Natural killer cell (primary cell): ENCODE data around the gene ADO. TPM values are rescaled to one million over a fixed set of nuclear protein-coding genes. Genes with fewer than 3 reads are reported as not detected.

Experiments
- ATAC-seq, 3 donors: fragments of 150-1000 bp in 2 of 3; fragments of 200-7000 bp in 1 of 3; cut with Tn5 transposase; 1 replicate in 1 of 3; 2 replicates in 2 of 3; pipeline ENCODE4 v1.10.0; 2021; ENCODE audit warnings: mild to moderate bottlenecking in 2 of 3, moderate library complexity in 2 of 3
- DNase-seq, 2 donors: peaks; one replicate each; pipeline versions ENCODE4 v3.0.0 to v3.0.0-alpha.2; 2013 to 2021; ENCODE audit warnings: mixed read lengths in 1 of 2
- H3K27ac ChIP-seq: one replicate; pipeline ENCODE4 v1.5.1; 2013; ENCODE audit warnings: mild to moderate bottlenecking, low read length
- H3K27me3 ChIP-seq: one replicate; pipeline ENCODE4 v1.6.1; 2013; ENCODE audit warnings: low read length; ENCODE audit not compliant: control insufficient read depth, insufficient read depth
- H3K36me3 ChIP-seq: one replicate; pipeline ENCODE4 v1.6.1; 2013; ENCODE audit warnings: low read length; ENCODE audit not compliant: control insufficient read depth, insufficient read depth
- H3K4me1 ChIP-seq: one replicate; pipeline ENCODE4 v1.6.1; 2013; ENCODE audit warnings: low read length; ENCODE audit not compliant: control insufficient read depth, insufficient read depth
- H3K4me3 ChIP-seq: one replicate; pipeline ENCODE4 v1.5.1; 2013; ENCODE audit warnings: low read length
- H3K9me3 ChIP-seq: one replicate; pipeline ENCODE4 v1.6.1; 2013; ENCODE audit warnings: low read length; ENCODE audit not compliant: control insufficient read depth, insufficient read depth
- H3K27ac Mint-ChIP-seq, 2 donors: one replicate each; pipeline ENCODE4 v1.8.0; 2022; ENCODE audit warnings: mild to moderate bottlenecking in 2 of 2, mixed read lengths in 2 of 2, moderate library complexity in 1 of 2
- H3K27me3 Mint-ChIP-seq, 2 donors: one replicate each; pipeline ENCODE4 v1.8.0; 2022; ENCODE audit warnings: low read depth in 2 of 2, mixed read lengths in 2 of 2
- H3K36me3 Mint-ChIP-seq: one replicate; pipeline ENCODE4 v1.8.0; 2022; ENCODE audit warnings: mixed read lengths
- H3K4me1 Mint-ChIP-seq, 2 donors: one replicate each; pipeline ENCODE4 v1.8.0; 2022; ENCODE audit warnings: mixed read lengths in 2 of 2
- H3K4me3 Mint-ChIP-seq: one replicate; pipeline ENCODE4 v1.8.0; 2022; ENCODE audit warnings: mild to moderate bottlenecking, moderate library complexity, mixed read lengths
- H3K9me3 Mint-ChIP-seq, 2 donors: one replicate each; pipeline ENCODE4 v1.8.0; 2022; ENCODE audit warnings: mixed read lengths in 2 of 2
- WGBS: methylation state at CpG from one replicate; pipeline ENCODE4 v1.1.7; 2013; ENCODE audit warnings: missing lambda C conversion rate; ENCODE audit not compliant: insufficient coverage; 5-methylcytosine and 5-hydroxymethylcytosine counted together
- intact Hi-C: fragments of 100-400 bp; cut with micrococcal nuclease; formaldehyde crosslinking; loops from one replicate; pipeline ENCODE4 v1.14.2; 2022
- total RNA-seq, 4 donors: library from RNA; stranded (reverse); fragments of 120-200 nt in 1 of 4; gene quantifications; one replicate each; pipeline versions ENCODE4 v1.2.3 to v1.2.4, GENCODE V29; 2013 to 2022
- TF ChIP-seq, protein P1 (sequence below): fragments of 200-600 bp; IDR thresholded peaks from one replicate; pipeline ENCODE4 v1.8.0; 2022; ENCODE audit warnings: antibody characterized with exemption

Gene ADO
- total RNA-seq, 3 donors from 2014 or later (not counting 1 experiment from before 2014, with no cell fraction given), result 13.6 to 17.1 (median 15.6) TPM

DNA sequence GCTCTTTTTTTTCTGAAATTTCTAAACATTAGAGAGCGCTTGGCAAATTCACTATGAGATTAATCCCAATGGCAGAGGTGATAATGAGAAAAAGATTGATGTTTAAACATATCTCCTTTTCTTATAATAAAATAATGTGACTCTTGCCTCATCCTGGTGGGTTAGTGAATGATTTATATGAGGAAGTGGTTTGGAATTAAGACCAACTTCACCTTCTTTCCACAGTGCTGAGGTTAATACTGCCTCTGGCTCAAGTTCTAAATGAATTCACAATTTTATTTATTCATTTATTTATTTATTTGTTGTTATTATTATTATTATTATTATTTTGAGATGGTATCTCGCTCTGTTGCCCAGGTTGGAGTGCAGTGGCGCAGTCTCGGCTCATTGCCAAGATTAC, 40.5 kb upstream of the ADO start:
- peaks cover 6 to 9% of the 10 kb centered on the region in 2 donors for H3K4me1 Mint-ChIP-seq
- Histone ChIP-seq H3K4me1 (peaks cover 12% of the 10 kb centered on the region), H3K36me3 (no peaks in the 10 kb centered on the region), H3K27ac (no peak overlapping the region), H3K4me3 (no peak overlapping the region), H3K9me3 (no peaks in the 10 kb centered on the region), H3K27me3 (no peaks in the 10 kb centered on the region)
- no peaks in the 10 kb centered on the region for H3K9me3 Mint-ChIP-seq
- no peaks in the 10 kb centered on the region for H3K36me3 Mint-ChIP-seq
- TF ChIP-seq, protein P1, sequence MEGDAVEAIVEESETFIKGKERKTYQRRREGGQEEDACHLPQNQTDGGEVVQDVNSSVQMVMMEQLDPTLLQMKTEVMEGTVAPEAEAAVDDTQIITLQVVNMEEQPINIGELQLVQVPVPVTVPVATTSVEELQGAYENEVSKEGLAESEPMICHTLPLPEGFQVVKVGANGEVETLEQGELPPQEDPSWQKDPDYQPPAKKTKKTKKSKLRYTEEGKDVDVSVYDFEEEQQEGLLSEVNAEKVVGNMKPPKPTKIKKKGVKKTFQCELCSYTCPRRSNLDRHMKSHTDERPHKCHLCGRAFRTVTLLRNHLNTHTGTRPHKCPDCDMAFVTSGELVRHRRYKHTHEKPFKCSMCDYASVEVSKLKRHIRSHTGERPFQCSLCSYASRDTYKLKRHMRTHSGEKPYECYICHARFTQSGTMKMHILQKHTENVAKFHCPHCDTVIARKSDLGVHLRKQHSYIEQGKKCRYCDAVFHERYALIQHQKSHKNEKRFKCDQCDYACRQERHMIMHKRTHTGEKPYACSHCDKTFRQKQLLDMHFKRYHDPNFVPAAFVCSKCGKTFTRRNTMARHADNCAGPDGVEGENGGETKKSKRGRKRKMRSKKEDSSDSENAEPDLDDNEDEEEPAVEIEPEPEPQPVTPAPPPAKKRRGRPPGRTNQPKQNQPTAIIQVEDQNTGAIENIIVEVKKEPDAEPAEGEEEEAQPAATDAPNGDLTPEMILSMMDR, result no peak
- no peak overlapping the region for H3K27ac Mint-ChIP-seq
- peaks cover 0 to 6% of the 10 kb centered on the region in 2 donors for H3K27me3 Mint-ChIP-seq
- no peak overlapping the region for H3K4me3 Mint-ChIP-seq
- ATAC-seq (no peak), DNase-seq (no peak)
- 95% methylated on average over 3 of the region's 4 CpGs for WGBS
- intact Hi-C loops, result no loop called here

GRCh38 chr10:62765726-62766125, 38.8 kb upstream of the ADO start:
- DNase-seq (no peak), ATAC-seq (no peak)
- H3K36me3 ChIP-seq, result no peaks in the 10 kb centered on the region
- no peak overlapping the region for H3K4me3 Mint-ChIP-seq
- no peaks in the 10 kb centered on the region for H3K27me3 ChIP-seq
- no peak overlapping the region for H3K4me3 ChIP-seq
- peaks cover 4% of the 10 kb centered on the region for H3K4me1 ChIP-seq
- H3K9me3 Mint-ChIP-seq, result no peaks in the 10 kb centered on the region
- H3K27me3 Mint-ChIP-seq, result peaks cover 0 to 6% of the 10 kb centered on the region in 2 donors
- TF ChIP-seq, protein P1, result no peak
- 51% methylated on average over 2 of the region's 2 CpGs for WGBS
- no peak overlapping the region for H3K27ac Mint-ChIP-seq
- H3K27ac ChIP-seq, result no peak overlapping the region
- no peaks in the 10 kb centered on the region for H3K9me3 ChIP-seq
- intact Hi-C loops, result no loop called here
- H3K36me3 Mint-ChIP-seq, result no peaks in the 10 kb centered on the region
- H3K4me1 Mint-ChIP-seq, result no peaks in the 10 kb centered on the region

DNA sequence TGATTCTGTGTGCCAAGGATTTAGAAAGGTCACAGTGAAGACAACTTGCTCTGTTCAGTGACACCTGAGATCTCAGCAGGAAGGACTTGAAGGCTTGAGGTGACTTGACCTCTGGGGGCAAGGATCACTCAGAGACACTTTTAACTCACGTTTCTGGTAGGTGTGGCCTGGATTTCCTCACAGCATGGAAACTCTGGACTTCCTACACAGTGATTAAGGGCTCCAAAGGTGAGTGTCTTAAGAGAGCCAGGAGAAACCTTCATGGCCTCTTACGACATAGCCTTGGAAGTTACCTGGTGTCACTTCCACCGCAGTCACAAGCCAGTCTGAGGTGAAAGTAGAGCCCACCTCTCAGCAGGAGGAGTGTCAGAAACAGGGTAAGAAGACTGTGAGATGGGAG, 38.1 kb upstream of the ADO start:
- Mint-ChIP-seq H3K4me3 (no peak overlapping the region), H3K9me3 (no peaks in the 10 kb centered on the region), H3K36me3 (no peaks in the 10 kb centered on the region), H3K27ac (no peak overlapping the region), H3K4me1 (no peaks in the 10 kb centered on the region), H3K27me3 (peaks cover 0 to 5% of the 10 kb centered on the region in 2 donors)
- Histone ChIP-seq H3K4me1 (peaks cover 4% of the 10 kb centered on the region), H3K27ac (no peak overlapping the region), H3K4me3 (no peak overlapping the region), H3K36me3 (no peaks in the 10 kb centered on the region), H3K9me3 (no peaks in the 10 kb centered on the region), H3K27me3 (no peaks in the 10 kb centered on the region)
- DNase-seq (no peak), ATAC-seq (no peak)
- TF ChIP-seq, protein P1, result no peak
- intact Hi-C loops, result no loop called here
- 76% methylated on average over 3 of the region's 3 CpGs for WGBS

DNA sequence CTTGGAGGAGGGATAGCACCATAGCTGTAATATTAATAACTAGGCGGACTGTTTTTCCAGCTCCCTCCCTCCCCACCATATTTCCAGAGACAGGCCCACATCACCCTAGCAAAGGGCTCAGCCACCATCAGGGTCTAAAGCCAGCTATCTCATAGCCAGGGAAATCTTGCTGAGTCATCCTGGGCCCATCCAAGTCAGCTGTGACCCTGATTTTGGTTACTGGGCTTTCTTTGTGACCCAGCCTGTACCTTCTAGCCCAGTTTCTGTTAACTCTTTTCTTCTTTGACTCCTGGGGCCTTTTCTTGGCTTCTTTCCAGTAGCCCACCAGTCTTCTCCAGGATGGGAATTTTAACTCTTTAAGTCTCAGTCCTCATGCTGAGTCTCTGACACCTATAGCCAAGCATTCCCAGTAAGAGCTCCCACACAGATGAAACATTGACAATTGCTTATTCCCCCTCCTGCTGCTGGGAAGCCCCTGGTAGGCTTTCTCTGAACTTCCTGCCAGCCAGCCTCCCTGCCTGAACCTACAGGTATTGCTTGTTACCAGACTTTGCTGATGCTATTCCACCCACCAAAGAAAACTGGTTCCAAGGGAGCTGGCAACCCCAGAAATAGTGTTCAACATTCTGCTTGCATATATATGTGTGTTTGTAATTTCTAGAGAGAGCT, 34.8 kb upstream of the ADO start:
- DNase-seq (no peak), ATAC-seq (no peak)
- Mint-ChIP-seq H3K9me3 (no peaks in the 10 kb centered on the region), H3K4me3 (no peak overlapping the region), H3K36me3 (no peaks in the 10 kb centered on the region), H3K27ac (no peak overlapping the region), H3K4me1 (no peaks in the 10 kb centered on the region), H3K27me3 (peaks cover 4 to 8% of the 10 kb centered on the region in 2 donors)
- Histone ChIP-seq H3K27me3 (peaks cover 5% of the 10 kb centered on the region), H3K4me1 (peaks cover 4% of the 10 kb centered on the region), H3K4me3 (no peak overlapping the region), H3K27ac (no peak overlapping the region), H3K9me3 (no peaks in the 10 kb centered on the region), H3K36me3 (no peaks in the 10 kb centered on the region)
- intact Hi-C loops, result no loop called here
- 91% methylated on average over 1 of the region's 1 CpG for WGBS
- TF ChIP-seq, protein P1, result no peak
